WTC11 (cell line): ENCODE data around the gene FOXP1. TPM values are rescaled to one million over a fixed set of nuclear protein-coding genes. Genes with fewer than 3 reads are reported as not detected.
A peak's percentile ranks its signal among the peaks of the same experiment; 100 is the strongest.
"Not testable (repeated sequence)": the region's sequence is repeated elsewhere in the genome, so short reads cannot be mapped to it uniquely, and the experiment has no call there.

Experiments used
- ATAC-seq: fragments of 200-7000 bp; cut with Tn5 transposase; 2 replicates; pipeline ENCODE4 v1.10.0; 2021; ENCODE audit warnings: mild to moderate bottlenecking, moderate library complexity
- CTCF ChIA-PET: fragments of 300-600 bp; sonication (Branson Sonifier 250); formaldehyde crosslinking; loops from one replicate; lab custom pipeline; 2021; ENCODE audit warnings: antibody characterized with exemption; lab: Charles Lee
- POLR2A ChIA-PET: fragments of 350-600 bp; sonication (Branson Sonifier 250); formaldehyde crosslinking; loops from one replicate; lab custom pipeline; 2021; ENCODE audit warnings: antibody characterized with exemption; lab: Charles Lee
- DNase-seq: peaks from one replicate; pipeline ENCODE4 v3.0.0; 2021; ENCODE audit warnings: low spot score
- H3K27ac Mint-ChIP-seq: 2 replicates; pipeline ENCODE4 v1.8.0; 2021; ENCODE audit warnings: mixed read lengths
- H3K27me3 Mint-ChIP-seq: 2 replicates; pipeline ENCODE4 v1.8.0; 2021; ENCODE audit warnings: low read depth, mild to moderate bottlenecking, moderate library complexity, mixed read lengths
- H3K36me3 Mint-ChIP-seq: 2 replicates; pipeline ENCODE4 v1.8.0; 2021; ENCODE audit warnings: mixed read lengths
- H3K4me1 Mint-ChIP-seq: 2 replicates; pipeline ENCODE4 v1.8.0; 2022; ENCODE audit warnings: mixed read lengths
- H3K4me3 Mint-ChIP-seq: 2 replicates; pipeline ENCODE4 v1.8.0; 2021; ENCODE audit warnings: mild to moderate bottlenecking, moderate library complexity, mixed read lengths
- H3K9me3 Mint-ChIP-seq: 2 replicates; pipeline ENCODE4 v1.8.0; 2021; ENCODE audit warnings: mixed read lengths
- ATF3 ChIP-seq: sonication (generic); formaldehyde crosslinking; conservative IDR thresholded peaks from 2 replicates; pipeline ENCODE4 v1.8.1; 2022; ENCODE audit warnings: mild to moderate bottlenecking, missing genetic modification reagents
- CBFB ChIP-seq: sonication (generic); formaldehyde crosslinking; IDR thresholded peaks from 2 replicates; pipeline ENCODE4 v1.8.1; 2022; ENCODE audit warnings: mild to moderate bottlenecking, low read depth, missing genetic modification reagents
- CREB1 ChIP-seq: sonication (generic); formaldehyde crosslinking; IDR thresholded peaks from 2 replicates; pipeline ENCODE4 v1.8.0; 2023; ENCODE audit warnings: mild to moderate bottlenecking, missing genetic modification reagents
- CTCF ChIP-seq: fragments of 200-600 bp; IDR thresholded peaks from 2 replicates; pipeline ENCODE4 v1.8.0; 2022; ENCODE audit warnings: antibody characterized with exemption
- ERG ChIP-seq: fragments of 250-450 bp; sonication (Bioruptor Pico); IDR thresholded peaks from 2 replicates; pipeline ENCODE4 v1.8.0; 2021; ENCODE audit warnings: mild to moderate bottlenecking
- ESRRA ChIP-seq: sonication (generic); formaldehyde crosslinking; IDR thresholded peaks from 2 replicates; pipeline ENCODE4 v1.8.1; 2022; ENCODE audit warnings: mild to moderate bottlenecking, missing genetic modification reagents, borderline replicate concordance
- FOXJ3 ChIP-seq: sonication (generic); formaldehyde crosslinking; IDR thresholded peaks from 2 replicates; pipeline ENCODE4 v1.9.0; 2021; ENCODE audit warnings: missing genetic modification reagents, mild to moderate bottlenecking, borderline replicate concordance
- FOXK1 ChIP-seq: sonication (generic); formaldehyde crosslinking; IDR thresholded peaks from 2 replicates; pipeline ENCODE4 v1.8.0; 2022; ENCODE audit warnings: mild to moderate bottlenecking, moderate library complexity, missing genetic modification reagents
- GABPB1 ChIP-seq: sonication (generic); formaldehyde crosslinking; IDR thresholded peaks from 2 replicates; pipeline ENCODE4 v1.8.1; 2023; ENCODE audit warnings: mild to moderate bottlenecking, missing genetic modification reagents
- GRHL2 ChIP-seq: fragments of 250-450 bp; sonication (Bioruptor Pico); IDR thresholded peaks from 2 replicates; pipeline ENCODE4 v1.8.0; 2022; ENCODE audit warnings: mild to moderate bottlenecking, moderate library complexity; ENCODE audit not compliant: insufficient replicate concordance, severe bottlenecking
- JAZF1 ChIP-seq: fragments of 250-450 bp; sonication (Bioruptor Pico); IDR thresholded peaks from 2 replicates; pipeline ENCODE4 v1.9.0; 2021; ENCODE audit warnings: moderate library complexity, mild to moderate bottlenecking, inconsistent platforms
- JUN ChIP-seq: sonication (generic); formaldehyde crosslinking; IDR thresholded peaks from 2 replicates; pipeline ENCODE4 v1.8.0; 2023; ENCODE audit warnings: mild to moderate bottlenecking, missing genetic modification reagents
- MYBL2 ChIP-seq: sonication (generic); formaldehyde crosslinking; IDR thresholded peaks from 2 replicates; pipeline ENCODE4 v1.8.1; 2023; ENCODE audit warnings: mild to moderate bottlenecking, moderate library complexity, missing genetic modification reagents
- NFATC4 ChIP-seq: fragments of 250-450 bp; sonication (Bioruptor Pico); IDR thresholded peaks from 2 replicates; pipeline ENCODE4 v1.9.0; 2021; ENCODE audit warnings: mild to moderate bottlenecking
- NFE2L1 ChIP-seq: sonication (generic); formaldehyde crosslinking; IDR thresholded peaks from 2 replicates; pipeline ENCODE4 v1.8.1; 2023; ENCODE audit warnings: missing genetic modification reagents
- NR2C2 ChIP-seq: sonication (generic); formaldehyde crosslinking; IDR thresholded peaks from 2 replicates; pipeline ENCODE4 v1.8.0; 2022; ENCODE audit warnings: mild to moderate bottlenecking, missing genetic modification reagents
- RELA ChIP-seq: sonication (generic); formaldehyde crosslinking; IDR thresholded peaks from 2 replicates; pipeline ENCODE4 v1.8.1; 2022; ENCODE audit warnings: missing genetic modification reagents, mild to moderate bottlenecking, borderline replicate concordance
- RORB ChIP-seq: fragments of 250-450 bp; sonication (Bioruptor Pico); IDR thresholded peaks from 2 replicates; pipeline ENCODE4 v1.9.0; 2021; ENCODE audit warnings: mild to moderate bottlenecking
- TEAD4 ChIP-seq: sonication (generic); formaldehyde crosslinking; IDR thresholded peaks from 2 replicates; pipeline ENCODE4 v1.8.0; 2022; ENCODE audit warnings: mild to moderate bottlenecking, missing genetic modification reagents
- ZBTB43 ChIP-seq: sonication (generic); formaldehyde crosslinking; IDR thresholded peaks from 2 replicates; pipeline ENCODE4 v1.8.1; 2023; ENCODE audit warnings: mild to moderate bottlenecking, missing genetic modification reagents
- ZMAT4 ChIP-seq: fragments of 250-450 bp; sonication (Bioruptor Pico); IDR thresholded peaks from 2 replicates; pipeline ENCODE4 v1.9.0; 2021; ENCODE audit warnings: mild to moderate bottlenecking
- ZNF121 ChIP-seq: sonication (generic); formaldehyde crosslinking; IDR thresholded peaks from 2 replicates; pipeline ENCODE4 v1.8.0; 2023; ENCODE audit warnings: missing genetic modification reagents
- ZNF219 ChIP-seq: sonication (generic); formaldehyde crosslinking; IDR thresholded peaks from 2 replicates; pipeline ENCODE4 v1.8.0; 2023; ENCODE audit warnings: missing genetic modification reagents, mild to moderate bottlenecking, borderline replicate concordance
- ZNF396 ChIP-seq: fragments of 250-450 bp; sonication (Bioruptor Pico); IDR thresholded peaks from 2 replicates; pipeline ENCODE4 v1.8.0; 2021; ENCODE audit warnings: mild to moderate bottlenecking, moderate library complexity, borderline replicate concordance
- ZSCAN18 ChIP-seq: fragments of 250-450 bp; sonication (Bioruptor Pico); IDR thresholded peaks from 2 replicates; pipeline ENCODE4 v2.1.2; 2022; ENCODE audit warnings: mild to moderate bottlenecking, moderate library complexity
- total RNA-seq: library from RNA; stranded (reverse); gene quantifications from 3 replicates; pipeline ENCODE4 v1.2.3, GENCODE V29; 2021

The FOXP1 gene
- total RNA-seq, 1 experiment from 2014 or later: 25.8 TPM

- Mint-ChIP-seq H3K27ac (peak overlapping the region; percentile 76; the same call in 1 of the 2 replicates), H3K36me3 (peaks cover 21% of the 10 kb centered on the region), H3K4me1 (no peaks in the 10 kb centered on the region), H3K9me3 (peaks cover 21% of the 10 kb centered on the region), H3K27me3 (no peaks in the 10 kb centered on the region), H3K4me3 (no peak overlapping the region)
- no peak for DNase-seq
- ATAC-seq: no peak
- TF ChIP-seq ERG (CRISPR knock-in tag): no peak
- no peak for TF ChIP-seq RELA (CRISPR knock-in tag)
- no peak for TF ChIP-seq JUN (CRISPR knock-in tag)
- TF ChIP-seq GRHL2 (CRISPR knock-in tag): no peak
- TF ChIP-seq NFATC4: no peak
- TF ChIP-seq ZNF121 (CRISPR knock-in tag): no peak
- TF ChIP-seq ATF3: no peak
- TF ChIP-seq NR2C2: no peak
- no peak for TF ChIP-seq JAZF1
- TF ChIP-seq ZBTB43 (CRISPR knock-in tag): no peak
- TF ChIP-seq ZNF219 (CRISPR knock-in tag): no peak
- no peak for TF ChIP-seq MYBL2 (CRISPR knock-in tag)
- no peak for TF ChIP-seq CTCF
- no peak for TF ChIP-seq RORB (CRISPR knock-in tag)
- TF ChIP-seq ZNF396 (CRISPR knock-in tag): no peak
- no peak for TF ChIP-seq ESRRA
- TF ChIP-seq FOXJ3: no peak
- no peak for TF ChIP-seq ZMAT4 (CRISPR knock-in tag)
- ChIA-PET POLR2A (no interaction called here), CTCF (no interaction called here)
Measured at GRCh38 chr3:71328926-71329325, 254.6 kb downstream of the FOXP1 start.

- H3K36me3 Mint-ChIP-seq: peaks cover 14% of the 10 kb centered on the region
- POLR2A ChIA-PET: no interaction called here
- no peak overlapping the region for H3K4me3 Mint-ChIP-seq
- no peak overlapping the region for H3K27ac Mint-ChIP-seq
- peaks cover 17% of the 10 kb centered on the region for H3K9me3 Mint-ChIP-seq
- CTCF ChIA-PET: no interaction called here
- TF ChIP-seq NFE2L1 (CRISPR knock-in tag): no peak
- ATAC-seq (no peak), DNase-seq (no peak)
- no peaks in the 10 kb centered on the region for H3K27me3 Mint-ChIP-seq
- H3K4me1 Mint-ChIP-seq: no peaks in the 10 kb centered on the region
Measured at GRCh38 chr3:71327936-71328335, 255.6 kb downstream of the FOXP1 start.

- Mint-ChIP-seq H3K36me3 (peaks cover 5% of the 10 kb centered on the region), H3K27me3 (no peaks in the 10 kb centered on the region), H3K9me3 (peaks cover 9% of the 10 kb centered on the region), H3K27ac (no peak overlapping the region), H3K4me1 (no peaks in the 10 kb centered on the region), H3K4me3 (no peak overlapping the region)
- POLR2A ChIA-PET: no interaction called here
- ATAC-seq (no peak), DNase-seq (no peak)
- TF ChIP-seq ZSCAN18 (CRISPR knock-in tag) (no peak), TEAD4 (CRISPR knock-in tag) (no peak), FOXK1 (CRISPR knock-in tag) (no peak), CREB1 (CRISPR knock-in tag) (no peak), CBFB (CRISPR knock-in tag) (no peak), ZBTB43 (CRISPR knock-in tag) (no peak), FOXJ3 (no peak), GABPB1 (no peak)
- CTCF ChIA-PET: no interaction called here
Measured at GRCh38 chr3:71325715-71326114, 257.8 kb downstream of the FOXP1 start.

GRCh38 chr3:71324224-71324623 lies 259.3 kb downstream of the FOXP1 start:
- H3K36me3 Mint-ChIP-seq, ATAC-seq, H3K4me3 Mint-ChIP-seq, H3K27me3 Mint-ChIP-seq, CTCF ChIA-PET, DNase-seq, H3K27ac Mint-ChIP-seq, POLR2A ChIA-PET, H3K9me3 Mint-ChIP-seq, H3K4me1 Mint-ChIP-seq: not testable (repeated sequence)
